Measurements from ENCODE around the gene MAGI1.

The MAGI1 gene

DNA sequence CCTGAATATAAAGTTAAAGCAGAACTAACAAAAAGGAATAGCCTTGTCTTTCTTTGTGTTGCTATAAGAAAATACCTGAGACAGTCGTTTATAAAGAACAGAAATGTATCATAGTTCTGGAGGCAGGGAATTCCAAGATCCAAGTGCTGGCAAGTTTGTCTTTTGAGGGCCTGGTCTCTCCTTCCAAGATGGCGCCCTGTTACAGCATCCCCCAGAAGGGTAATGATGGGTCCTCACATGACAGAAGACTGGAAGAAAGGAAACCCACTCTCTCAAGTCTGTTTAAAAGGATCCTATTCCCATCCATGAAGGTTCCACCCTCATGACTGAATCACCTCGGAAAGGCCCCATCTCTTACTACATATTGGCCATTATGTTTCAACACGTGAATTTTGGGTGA, 435.1 kb downstream of the MAGI1 start:
- Histone ChIP-seq H3K4me3 (ENCODE audit: low read depth in 1 of 2, low read length in 1 of 2) (no peak overlapping the region), H3K27me3 (peaks cover 4% of the 10 kb centered on the region), H3K27ac (no peak overlapping the region), H3K9me3 (no peaks in the 10 kb centered on the region), H3K4me1 (ENCODE audit: control insufficient read depth in 1 of 2, insufficient read depth in 1 of 2, low read depth in 1 of 2, low read length in 1 of 2) (no peaks in the 10 kb centered on the region), H3K36me3 (no peaks in the 10 kb centered on the region)
- TF ChIP-seq CTCF (IDR thresholded peaks at IDR 0.05) = no peak

DNA sequence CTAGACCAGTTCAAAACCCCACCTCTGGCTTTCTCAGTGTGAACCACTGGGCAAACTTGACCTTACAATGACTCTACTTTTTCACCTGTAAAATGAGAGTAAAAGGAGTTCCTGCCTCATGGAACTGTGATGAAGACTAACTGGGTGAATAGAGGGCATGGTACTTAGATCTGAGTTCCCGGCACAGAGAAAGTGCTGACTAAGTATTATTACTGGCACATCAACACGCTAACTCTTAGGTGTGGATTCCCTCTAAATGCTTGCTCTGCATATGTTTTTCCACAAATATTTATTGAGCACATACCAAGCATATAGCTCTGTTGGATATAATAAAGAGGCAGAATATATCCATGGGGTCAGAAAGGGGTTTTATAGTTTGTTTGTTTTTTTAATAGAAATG, 437.8 kb downstream of the MAGI1 start:
- no peaks in the 10 kb centered on the region for H3K4me1 ChIP-seq (ENCODE audit: control insufficient read depth in 1 of 2, insufficient read depth in 1 of 2, low read depth in 1 of 2, low read length in 1 of 2)
- no peaks in the 10 kb centered on the region for H3K9me3 ChIP-seq
- H3K27me3 ChIP-seq = peaks cover 32% of the 10 kb centered on the region
- H3K36me3 ChIP-seq = no peaks in the 10 kb centered on the region
- no peak overlapping the region for H3K27ac ChIP-seq
- no peak for TF ChIP-seq CTCF (IDR thresholded peaks at IDR 0.05)
- H3K4me3 ChIP-seq (ENCODE audit: low read depth in 1 of 2, low read length in 1 of 2) = no peak overlapping the region

- Histone ChIP-seq H3K4me3 (ENCODE audit: low read depth in 1 of 2, low read length in 1 of 2) (no peak overlapping the region), H3K9me3 (no peaks in the 10 kb centered on the region), H3K36me3 (no peaks in the 10 kb centered on the region), H3K27ac (no peak overlapping the region), H3K4me1 (ENCODE audit: control insufficient read depth in 1 of 2, insufficient read depth in 1 of 2, low read depth in 1 of 2, low read length in 1 of 2) (no peaks in the 10 kb centered on the region), H3K27me3 (peaks cover 33% of the 10 kb centered on the region)
- no peak for TF ChIP-seq CTCF (IDR thresholded peaks at IDR 0.05)
Observed at GRCh38 chr3:65597952-65598413, 440.7 kb downstream of the MAGI1 start.

GRCh38 chr3:65597226-65597951, 441.3 kb downstream of the MAGI1 start:
- no peak overlapping the region for H3K4me3 ChIP-seq (ENCODE audit: low read depth in 1 of 2, low read length in 1 of 2)
- no peak for TF ChIP-seq CTCF (IDR thresholded peaks at IDR 0.05)
- H3K4me1 ChIP-seq (ENCODE audit: control insufficient read depth in 1 of 2, insufficient read depth in 1 of 2, low read depth in 1 of 2, low read length in 1 of 2) = no peaks in the 10 kb centered on the region
- H3K36me3 ChIP-seq = no peaks in the 10 kb centered on the region
- H3K27me3 ChIP-seq = peaks cover 33% of the 10 kb centered on the region
- no peaks in the 10 kb centered on the region for H3K9me3 ChIP-seq
- H3K27ac ChIP-seq = no peak overlapping the region

DNA sequence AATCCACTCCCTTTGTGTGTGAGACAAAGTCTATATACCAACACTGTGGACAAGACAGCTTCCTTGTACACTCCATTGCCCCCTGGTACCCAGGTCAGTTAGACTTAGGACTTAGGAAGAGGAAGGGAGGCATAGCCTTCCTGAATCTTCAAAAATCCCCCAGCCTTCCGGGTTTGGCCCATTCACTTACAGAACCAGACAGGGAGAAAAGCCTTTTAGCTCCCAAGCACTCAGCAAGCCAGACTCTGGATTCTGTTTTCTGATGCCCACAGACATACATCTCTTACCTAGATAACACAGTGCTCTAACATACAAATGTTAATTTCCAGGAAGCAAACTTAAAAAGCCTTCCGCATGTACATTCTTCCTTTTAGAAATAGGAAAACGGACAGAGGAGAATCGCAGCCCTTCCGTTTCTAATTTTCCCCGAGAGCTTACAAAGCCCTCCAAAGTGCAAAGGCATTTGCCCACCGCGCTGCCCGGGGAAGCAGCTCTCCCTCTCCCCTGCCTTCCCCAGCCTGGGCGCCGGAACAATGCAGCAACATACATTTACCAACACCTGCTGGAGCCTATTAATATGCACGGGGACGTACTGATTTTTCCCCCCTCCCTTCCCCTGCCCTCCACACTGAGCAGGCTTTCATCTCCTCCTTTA, 442.0 kb downstream of the MAGI1 start:
- H3K27ac ChIP-seq = no peak overlapping the region
- no peaks in the 10 kb centered on the region for H3K4me1 ChIP-seq (ENCODE audit: control insufficient read depth in 1 of 2, insufficient read depth in 1 of 2, low read depth in 1 of 2, low read length in 1 of 2)
- H3K36me3 ChIP-seq = no peaks in the 10 kb centered on the region
- no peak for TF ChIP-seq CTCF (IDR thresholded peaks at IDR 0.05)
- no peaks in the 10 kb centered on the region for H3K9me3 ChIP-seq
- no peak overlapping the region for H3K4me3 ChIP-seq (ENCODE audit: low read depth in 1 of 2, low read length in 1 of 2)
- peaks cover 33% of the 10 kb centered on the region for H3K27me3 ChIP-seq

Measured in neutrophil (primary cell).